PC-3 (cell line): ENCODE results near the gene TMCC3. TPM values are rescaled to one million over a fixed set of nuclear protein-coding genes. Genes with fewer than 3 reads are reported as not detected.
"Not testable (repeated sequence)": the region's sequence is repeated elsewhere in the genome, so short reads cannot be mapped to it uniquely, and the experiment has no call there.

Experiments used
- ATAC-seq: fragments of 200-7000 bp; cut with Tn5 transposase; 2 replicates; pipeline ENCODE4 v1.9.1; 2020; ENCODE audit warnings: mild to moderate bottlenecking, moderate library complexity
- BruUV-seq: library from RNA; stranded (reverse); fragments of 400-500 nt; replicated peaks from 2 replicates; lab custom pipeline; 2021; lab: Mats Ljungman, UMichigan
- CTCF ChIA-PET: fragments of 300-600 bp; sonication (Branson Sonifier 250); formaldehyde crosslinking; loops from one replicate; lab custom pipeline; 2022; ENCODE audit warnings: antibody characterized with exemption; lab: Charles Lee
- POLR2A ChIA-PET: fragments of 300-600 bp; sonication (Branson Sonifier 250); formaldehyde crosslinking; loops from one replicate; lab custom pipeline; 2022; ENCODE audit warnings: antibody characterized with exemption; ENCODE audit not compliant: unreplicated experiment; lab: Charles Lee
- DNase-seq: peaks from one replicate; pipeline ENCODE4 v3.0.0-alpha.2; 2015
- H2AFZ ChIP-seq: fragments of 300-600 bp; sonication (generic); 2 replicates; pipeline ENCODE4 v1.6.0; 2016; ENCODE audit warnings: antibody characterized with exemption, low read length
- H3F3A ChIP-seq: fragments of 300-600 bp; sonication (generic); one replicate; pipeline ENCODE4 v1.6.0; 2017; ENCODE audit warnings: antibody characterized with exemption, low read length, control low read depth, mild to moderate bottlenecking; ENCODE audit not compliant: unreplicated experiment
- H3K27ac ChIP-seq: fragments of 300-600 bp; sonication (generic); 2 replicates; pipeline ENCODE4 v1.5.1; 2016; ENCODE audit warnings: mild to moderate bottlenecking, low read length
- H3K27me3 ChIP-seq: fragments of 300-600 bp; sonication (generic); 2 replicates; pipeline ENCODE4 v1.6.1; 2016; ENCODE audit warnings: low read length, mixed read lengths
- H3K36me3 ChIP-seq: fragments of 300-600 bp; sonication (generic); 2 replicates; pipeline ENCODE4 v1.6.1; 2016; ENCODE audit warnings: low read depth, mixed run types, low read length, mixed read lengths
- H3K4me1 ChIP-seq: fragments of 300-600 bp; sonication (generic); 2 replicates; pipeline ENCODE4 v1.5.1; 2016; ENCODE audit warnings: low read length; ENCODE audit not compliant: insufficient read depth
- H3K4me2 ChIP-seq: fragments of 300-600 bp; sonication (generic); 2 replicates; pipeline ENCODE4 v1.6.0; 2016; ENCODE audit warnings: low read length
- H3K4me3 ChIP-seq: fragments of 300-600 bp; sonication (generic); 2 replicates; pipeline ENCODE4 v1.5.1; 2016; ENCODE audit warnings: mild to moderate bottlenecking, low read length, mixed read lengths
- H3K79me2 ChIP-seq: fragments of 300-600 bp; sonication (generic); 2 replicates; pipeline ENCODE4 v1.6.1; 2017; ENCODE audit warnings: low read length, mixed read lengths
- H3K9ac ChIP-seq: fragments of 300-600 bp; sonication (generic); 2 replicates; pipeline ENCODE4 v1.6.0; 2016; ENCODE audit warnings: mild to moderate bottlenecking, low read length
- H3K9me2 ChIP-seq: fragments of 300-600 bp; sonication (generic); replicated peaks from 2 replicates; pipeline ENCODE4 v1.6.1; 2016; ENCODE audit warnings: mixed run types, low read length, mixed read lengths
- H3K9me3 ChIP-seq: fragments of 300-600 bp; sonication (generic); 2 replicates; pipeline ENCODE4 v1.6.1; 2016; ENCODE audit warnings: low read length, mixed read lengths
- H4K20me1 ChIP-seq: fragments of 300-600 bp; sonication (generic); 2 replicates; pipeline ENCODE4 v1.6.1; 2016; ENCODE audit warnings: low read length, mixed read lengths
- CTCF ChIP-seq: fragments of 300-600 bp; sonication (generic); conservative IDR thresholded peaks from 2 replicates; pipeline ENCODE4 v1.5.1; 2017; ENCODE audit warnings: antibody characterized with exemption, low read depth, mild to moderate bottlenecking, low read length
- EZH2 ChIP-seq: fragments of 300-600 bp; sonication (generic); IDR thresholded peaks from one replicate; pipeline ENCODE4 v1.6.1; 2017; ENCODE audit warnings: antibody characterized with exemption, mild to moderate bottlenecking, low read length; ENCODE audit not compliant: unreplicated experiment
- EZH2phosphoT487 ChIP-seq: fragments of 300-600 bp; sonication (generic); IDR thresholded peaks from 2 replicates; pipeline ENCODE4 v1.6.1; 2018; ENCODE audit warnings: mild to moderate bottlenecking, antibody characterized with exemption, low read length, borderline replicate concordance
- intact Hi-C: fragments of 100-400 bp; cut with micrococcal nuclease; formaldehyde crosslinking; loops from 2 replicates; pipeline ENCODE4 v1.9.0; 2023
- total RNA-seq: library from RNA; depleted of rRNA; stranded (reverse); fragments of >200 nt; gene quantifications from 2 replicates; pipeline ENCODE4 v1.2.3, GENCODE V29; 2014

Gene TMCC3
- total RNA-seq, 1 experiment from 2014 or later: 6.5 TPM

GRCh38 chr12:94614288-94614721 is 36.1 kb downstream of the TMCC3 start:
- peaks cover 51% of the 10 kb centered on the region for H3K4me1 ChIP-seq
- no peaks in the 10 kb centered on the region for H3K9me3 ChIP-seq
- CTCF ChIA-PET: no interaction called here
- no peaks in the 10 kb centered on the region for H3K36me3 ChIP-seq
- DNase-seq (peak; percentile 19), ATAC-seq (no peak)
- peak overlapping the region; percentile 93 for H3K4me2 ChIP-seq
- H3F3A ChIP-seq: peaks cover under 1% of the 10 kb centered on the region
- BruUV-seq: no TSS peak
- H3K27me3 ChIP-seq: no peaks in the 10 kb centered on the region
- no peak overlapping the region for H2AFZ ChIP-seq
- H3K9ac ChIP-seq: peak overlapping the region; percentile 76
- H3K27ac ChIP-seq: peak overlapping the region; percentile 99
- H4K20me1 ChIP-seq: no peaks in the 10 kb centered on the region
- intact Hi-C loops: loop anchor here (2.0 kb wide), 2 partner anchors 20 to 34 kb away; no protein-coding TSS in a partner anchor
- H3K4me3 ChIP-seq: no peak overlapping the region
- TF ChIP-seq CTCF: no peak
- POLR2A ChIA-PET: no interaction called here
- H3K9me2 ChIP-seq: no peaks in the 10 kb centered on the region
- peaks cover 31% of the 10 kb centered on the region for H3K79me2 ChIP-seq

DNA sequence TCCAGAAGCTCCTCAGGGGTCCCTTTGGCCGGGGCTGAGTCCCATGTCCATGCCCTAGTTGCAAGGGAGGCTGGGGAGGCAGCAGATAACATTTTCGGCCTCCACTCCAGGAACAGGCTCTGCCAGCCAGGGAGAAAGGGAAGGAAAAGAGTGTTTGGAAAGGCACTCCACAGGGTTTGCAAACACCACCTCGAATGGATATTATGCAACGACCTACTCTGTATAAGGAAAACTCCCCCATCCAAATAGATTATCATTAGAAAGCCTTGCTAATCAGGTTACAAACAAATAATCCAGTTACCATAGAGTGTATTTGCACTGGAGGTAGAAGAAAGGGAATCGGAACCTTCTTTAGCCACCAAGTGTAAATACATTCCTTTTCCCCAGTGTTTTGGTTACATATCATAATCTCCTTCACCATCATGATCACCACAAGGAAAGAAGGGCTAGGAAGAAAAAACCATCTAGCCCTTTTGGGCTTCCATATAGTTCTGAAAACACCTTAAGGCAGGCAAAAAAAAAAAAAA is 40.4 kb downstream of the TMCC3 start:
- peaks cover 14% of the 10 kb centered on the region; the same call in 1 of the 2 replicates for H3K79me2 ChIP-seq
- no peaks in the 10 kb centered on the region for H3K9me3 ChIP-seq
- H3K36me3 ChIP-seq: no peaks in the 10 kb centered on the region
- H2AFZ ChIP-seq: no peak overlapping the region
- DNase-seq (no peak), ATAC-seq (no peak)
- no peak for TF ChIP-seq CTCF
- TF ChIP-seq EZH2: no peak
- TF ChIP-seq EZH2phosphoT487: no peak
- ChIA-PET CTCF (no interaction called here), POLR2A (no interaction called here)
- peaks cover 10% of the 10 kb centered on the region for H3K4me1 ChIP-seq
- H3K27me3 ChIP-seq: no peaks in the 10 kb centered on the region
- H3K27ac ChIP-seq: no peak overlapping the region
- H4K20me1 ChIP-seq: no peaks in the 10 kb centered on the region
- H3K9ac ChIP-seq: no peak overlapping the region
- BruUV-seq: no TSS peak
- no peaks in the 10 kb centered on the region for H3K9me2 ChIP-seq
- no peak overlapping the region for H3K4me2 ChIP-seq
- no peaks in the 10 kb centered on the region for H3F3A ChIP-seq
- intact Hi-C loops: no loop called here
- H3K4me3 ChIP-seq: no peak overlapping the region

- ATAC-seq, POLR2A ChIA-PET, H3K4me2 ChIP-seq, H3K79me2 ChIP-seq, H4K20me1 ChIP-seq, H3K36me3 ChIP-seq, H2AFZ ChIP-seq, H3K4me1 ChIP-seq, H3K9ac ChIP-seq, BruUV-seq, intact Hi-C loops, H3K27me3 ChIP-seq, H3F3A ChIP-seq, H3K4me3 ChIP-seq, DNase-seq, H3K9me3 ChIP-seq, H3K27ac ChIP-seq, H3K9me2 ChIP-seq, CTCF ChIA-PET: not testable (repeated sequence)
These were observed 43.5 kb downstream of the TMCC3 start for GRCh38 chr12:94606810-94607209.
